H1 (cell line): ENCODE measurements around the gene PTPN22. TPM values are rescaled to one million over a fixed set of nuclear protein-coding genes. Genes with fewer than 3 reads are reported as not detected.

Experiments
- BACH1 ChIP-seq: IDR thresholded peaks from 2 replicates; pipeline ENCODE4 v1.6.1; 2012; ENCODE audit warnings: low read length, improper control_type of control experiment
- CBX5 ChIP-seq: fragments of 300-800, 300-1000 bp; sonication (generic); IDR thresholded peaks from 2 replicates; pipeline ENCODE4 v1.7.1; 2016; ENCODE audit warnings: antibody characterized with exemption, low read length, low read depth
- CBX8 ChIP-seq: fragments of 300-800, 300-1000 bp; sonication (generic); IDR thresholded peaks from 2 replicates; pipeline ENCODE4 v1.7.1; 2016; ENCODE audit warnings: low read depth, low read length, borderline replicate concordance
- CEBPB ChIP-seq: IDR thresholded peaks from 2 replicates; pipeline ENCODE4 v1.6.1; 2012; ENCODE audit warnings: low read depth, low read length
- CHD1 ChIP-seq: IDR thresholded peaks from 2 replicates; pipeline ENCODE4 v1.6.1; 2012; ENCODE audit warnings: low read depth, low read length, improper control_type of control experiment
- CTBP2 ChIP-seq: IDR thresholded peaks from 2 replicates; pipeline ENCODE4 v1.7.0; 2011; ENCODE audit warnings: borderline replicate concordance, mild to moderate bottlenecking, moderate library complexity, mixed read lengths, low read length; ENCODE audit not compliant: insufficient read depth, insufficient read length
- EGR1 ChIP-seq: IDR thresholded peaks from 2 replicates; pipeline ENCODE4 v1.6.1; 2011; ENCODE audit warnings: low read depth, low read length, borderline replicate concordance
- EP300 ChIP-seq, 2 experiments: IDR thresholded peaks; 1 replicate in 1 of 2; 2 replicates in 1 of 2; pipeline ENCODE4 v1.6.1; 2011 to 2012; ENCODE audit warnings: low read depth in 2 of 2, low read length in 2 of 2, mild to moderate bottlenecking in 2 of 2, borderline replicate concordance in 1 of 2, inconsistent platforms in 1 of 2, moderate library complexity in 1 of 2
- FOSL1 ChIP-seq: IDR thresholded peaks from 2 replicates; pipeline ENCODE4 v1.6.1; 2011; ENCODE audit warnings: mild to moderate bottlenecking, low read depth, low read length, moderate library complexity; ENCODE audit not compliant: insufficient read depth
- HDAC6 ChIP-seq: IDR thresholded peaks from one replicate; pipeline ENCODE4 v1.7.1; 2012; ENCODE audit warnings: low read depth, mild to moderate bottlenecking, inconsistent platforms, low read length, moderate library complexity
- JUND ChIP-seq: IDR thresholded peaks from 2 replicates; pipeline ENCODE4 v1.6.1; 2011; ENCODE audit warnings: mild to moderate bottlenecking, improper control_type of control experiment, low read length
- KDM1A ChIP-seq: fragments of 200-600, 300-600 bp; sonication (generic); IDR thresholded peaks from 2 replicates; pipeline ENCODE4 v1.7.1; 2016; ENCODE audit warnings: mild to moderate bottlenecking, low read length, borderline replicate concordance
- MAFK ChIP-seq: IDR thresholded peaks from 2 replicates; pipeline ENCODE4 v1.6.1; 2012; ENCODE audit warnings: low read depth, mild to moderate bottlenecking, improper control_type of control experiment, low read length
- MAX ChIP-seq: IDR thresholded peaks from 2 replicates; pipeline ENCODE4 v1.6.1; 2012; ENCODE audit warnings: inconsistent platforms
- NRF1 ChIP-seq: IDR thresholded peaks from 2 replicates; pipeline ENCODE4 v1.6.1; 2011; ENCODE audit warnings: mild to moderate bottlenecking, low read depth, low read length, improper control_type of control experiment
- RAD21 ChIP-seq, 2 experiments: IDR thresholded peaks in 1 of 2; conservative IDR thresholded peaks in 1 of 2; 2 replicates each; pipeline ENCODE4 v1.6.1; 2011; ENCODE audit warnings: low read depth in 2 of 2, low read length in 2 of 2, improper control_type of control experiment in 1 of 2, inconsistent platforms in 1 of 2, mild to moderate bottlenecking in 1 of 2, moderate library complexity in 1 of 2
- RFX5 ChIP-seq: IDR thresholded peaks from 2 replicates; pipeline ENCODE4 v1.6.1; 2011; ENCODE audit warnings: low read depth, low read length, improper control_type of control experiment, borderline replicate concordance
- RXRA ChIP-seq: IDR thresholded peaks from 2 replicates; pipeline ENCODE4 v1.6.1; 2011; ENCODE audit warnings: low read depth, mild to moderate bottlenecking, low read length, moderate library complexity; ENCODE audit not compliant: insufficient read depth
- SP2 ChIP-seq: IDR thresholded peaks from 2 replicates; pipeline ENCODE4 v1.6.1; 2012; ENCODE audit warnings: mild to moderate bottlenecking, low read length, inconsistent platforms
- SP4 ChIP-seq: IDR thresholded peaks from 2 replicates; pipeline ENCODE4 v1.6.1; 2012; ENCODE audit warnings: low read length, inconsistent platforms
- TAF1 ChIP-seq: IDR thresholded peaks from 2 replicates; pipeline ENCODE4 v1.6.1; 2011; ENCODE audit warnings: mild to moderate bottlenecking, low read depth, low read length
- TCF12 ChIP-seq: IDR thresholded peaks from 2 replicates; pipeline ENCODE4 v1.6.1; 2011; ENCODE audit warnings: low read depth, mild to moderate bottlenecking, low read length
- polyA plus RNA-seq, 7 experiments: library from polyadenylated mRNA; depleted of rRNA in 3 of 7; stranded (reverse) in 5 of 7; unstranded in 2 of 7; fragments of >200 nt in 5 of 7; fragments of 200-250 nt in 2 of 7; gene quantifications; 1 replicate in 5 of 7; 2 replicates in 1 of 7; 4 replicates in 1 of 7; pipeline versions ENCODE4 v1.2.1 to v1.2.3, GENCODE V29; 2011 to 2013; ENCODE audit warnings: missing spikeins in 2 of 7, mixed read lengths in 2 of 7
- total RNA-seq: library from RNA; stranded (reverse); fragmentation: NEBNext Ultra II Directional; extraction: Animal tissue kit (Norgen Biotek cat#: 25700); gene quantifications from 2 replicates; pipeline ENCODE4 v1.2.1, GENCODE V29; 2021
- TF ChIP-seq, protein P1 (sequence below): IDR thresholded peaks from 2 replicates; pipeline ENCODE4 v1.6.1; 2011; ENCODE audit warnings: low read depth, mild to moderate bottlenecking, low read length; ENCODE audit not compliant: insufficient read depth

PTPN22 gene
- total and polyA plus RNA-seq, 2 of the 8 experiments (the other 6 are each of a cell fraction or from before 2014, with no cell fraction given) = not detected

- TF ChIP-seq MAX = peak; percentile 68; the same call in 1 of the 2 replicates
- TF ChIP-seq CEBPB = no peak
- TF ChIP-seq SP4 = no peak
- no peak for TF ChIP-seq CBX5
- TF ChIP-seq HDAC6 = no peak
- peak; percentile 44; the same call in 1 of the 2 replicates for TF ChIP-seq TAF1
- TF ChIP-seq SP2 = no peak
- no peak for TF ChIP-seq RFX5
- peak; percentile 38 for TF ChIP-seq CTBP2
- peak; percentile 80 for TF ChIP-seq BACH1
- no peak for TF ChIP-seq RXRA
- TF ChIP-seq CHD1 = no peak
- no peak for TF ChIP-seq FOSL1
- peak; percentile 94 for TF ChIP-seq TCF12
- TF ChIP-seq NRF1 = no peak
- peak; percentile 71 for TF ChIP-seq EGR1
- TF ChIP-seq CBX8 = no peak
- TF ChIP-seq MAFK = no peak
- peak; percentile 47; the same call in 1 of the 2 replicates for TF ChIP-seq JUND
- TF ChIP-seq, protein P1, sequence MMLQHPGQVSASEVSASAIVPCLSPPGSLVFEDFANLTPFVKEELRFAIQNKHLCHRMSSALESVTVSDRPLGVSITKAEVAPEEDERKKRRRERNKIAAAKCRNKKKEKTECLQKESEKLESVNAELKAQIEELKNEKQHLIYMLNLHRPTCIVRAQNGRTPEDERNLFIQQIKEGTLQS = no peak
- peak; percentile 45 to 55; a peak in 3 of 4 replicates for TF ChIP-seq RAD21 (IDR thresholded peaks at IDR 0.05 in 1 of 2, conservative IDR thresholded peaks at IDR 0.05 in 1 of 2; ENCODE audit: low read depth in 2 of 2, low read length in 2 of 2)
- peak; percentile 11; the same call in 1 of the 2 replicates for TF ChIP-seq KDM1A
- TF ChIP-seq EP300 (IDR thresholded peaks at IDR 0.05; ENCODE audit: borderline replicate concordance in 1 of 2, low read depth in 2 of 2, low read length in 2 of 2) = peak in 1 of 2 experiments; percentile 83; a peak in 1 of 3 replicates
Observed at GRCh38 chr1:113904674-113905434, 33.3 kb upstream of the PTPN22 start, which contains the start of the genes AP4B1 and DCLRE1B (continued).
